SK-N-MC (cell line): Measurements from ENCODE around the gene RELN.

Experiments
- DNase-seq: peaks from one replicate; pipeline ENCODE4 v3.0.0-alpha.2; 2011; ENCODE audit warnings: low read depth, low spot score
- H3K27ac ChIP-seq: fragments of 200-600 bp; sonication (generic); 2 replicates; pipeline ENCODE4 v1.5.1; 2016; ENCODE audit warnings: mixed run types
- H3K36me3 ChIP-seq: fragments of 200-600 bp; sonication (generic); 2 replicates; pipeline ENCODE4 v1.6.1; 2017; ENCODE audit warnings: antibody characterized with exemption, low read length, mixed read lengths; ENCODE audit not compliant: insufficient read depth
- H3K4me3 ChIP-seq: fragments of 200-600 bp; sonication (generic); 2 replicates; pipeline ENCODE4 v1.5.1; 2016
- H3K9ac ChIP-seq: fragments of 200-600 bp; sonication (generic); 2 replicates; pipeline ENCODE4 v1.8.0; 2017; ENCODE audit warnings: mixed run types, mixed read lengths; ENCODE audit not compliant: insufficient read length
- H3K9me3 ChIP-seq: fragments of 200-600 bp; sonication (generic); 2 replicates; pipeline ENCODE4 v1.6.1; 2017; ENCODE audit warnings: low read depth, mild to moderate bottlenecking, antibody characterized with exemption, low read length, moderate library complexity, mixed read lengths
- EZH2 ChIP-seq: fragments of 200-600 bp; sonication (generic); IDR thresholded peaks from one replicate; pipeline ENCODE4 v1.6.1; 2017; ENCODE audit warnings: antibody characterized with exemption
- FOXP2 ChIP-seq: optimal IDR thresholded peaks from 2 replicates; pipeline ENCODE3; 2011; ENCODE audit warnings: mild to moderate bottlenecking, moderate library complexity; ENCODE audit not compliant: insufficient read depth; ENCODE audit errors: extremely low read length, control extremely low read depth
- POLR2AphosphoS5 ChIP-seq: IDR thresholded peaks from 2 replicates; pipeline ENCODE4 v1.6.1; 2012; ENCODE audit warnings: mild to moderate bottlenecking, low read depth, low read length, borderline replicate concordance

Gene RELN

GRCh38 chr7:103598326-103598905, 391.0 kb downstream of the RELN start:
- TF ChIP-seq POLR2AphosphoS5 (no peak), EZH2 (no peak), FOXP2 (no peak)
- DNase-seq, result no peak
- Histone ChIP-seq H3K9ac (no peak overlapping the region), H3K4me3 (no peak overlapping the region), H3K27ac (no peak overlapping the region), H3K9me3 (no peaks in the 10 kb centered on the region), H3K36me3 (no peaks in the 10 kb centered on the region)

- H3K36me3 ChIP-seq, result no peaks in the 10 kb centered on the region
Measured at GRCh38 chr7:103597606-103598005, 391.9 kb downstream of the RELN start.

GRCh38 chr7:103594186-103594585, 395.3 kb downstream of the RELN start:
- H3K27ac ChIP-seq, result no peak overlapping the region

More at GRCh38 chr7:103597606-103598005, 391.9 kb downstream of the RELN start:
- Histone ChIP-seq H3K27ac (no peak overlapping the region), H3K4me3 (no peak overlapping the region), H3K9me3 (no peaks in the 10 kb centered on the region), H3K9ac (no peak overlapping the region)
- no peak for DNase-seq
- TF ChIP-seq EZH2 (no peak), POLR2AphosphoS5 (no peak), FOXP2 (no peak)

DNA sequence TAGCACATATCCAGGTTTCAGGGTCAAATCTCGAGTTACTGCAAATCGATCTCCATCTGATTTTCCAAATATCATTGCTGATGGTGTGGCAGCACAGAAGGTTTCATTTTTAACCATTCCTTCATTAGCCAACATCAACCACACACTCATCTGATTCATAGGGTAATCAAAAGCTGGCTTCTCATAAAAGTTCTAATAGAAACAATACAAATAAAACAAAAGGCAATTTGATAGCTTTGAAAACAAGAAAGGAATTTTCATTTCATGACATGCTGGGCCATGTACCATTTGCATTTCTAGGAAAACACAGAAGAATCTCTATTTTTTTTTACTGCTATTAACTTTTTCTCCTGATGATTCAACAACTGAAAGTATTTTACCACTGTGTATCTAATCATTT, 395.8 kb downstream of the RELN start:
- TF ChIP-seq EZH2 (no peak), FOXP2 (no peak), POLR2AphosphoS5 (no peak)
- no peak overlapping the region for H3K4me3 ChIP-seq
- no peaks in the 10 kb centered on the region for H3K36me3 ChIP-seq
- no peak overlapping the region for H3K9ac ChIP-seq
- no peak overlapping the region for H3K27ac ChIP-seq
- H3K9me3 ChIP-seq, result no peaks in the 10 kb centered on the region
- no peak for DNase-seq

More at GRCh38 chr7:103594186-103594585, 395.3 kb downstream of the RELN start:
- DNase-seq, result no peak
- Histone ChIP-seq H3K36me3 (no peaks in the 10 kb centered on the region), H3K9me3 (no peaks in the 10 kb centered on the region), H3K9ac (no peak overlapping the region), H3K4me3 (no peak overlapping the region)
- TF ChIP-seq EZH2 (no peak), POLR2AphosphoS5 (no peak), FOXP2 (no peak)

- Histone ChIP-seq H3K9me3 (no peaks in the 10 kb centered on the region), H3K36me3 (no peaks in the 10 kb centered on the region), H3K4me3 (no peak overlapping the region), H3K9ac (no peak overlapping the region), H3K27ac (no peak overlapping the region)
- TF ChIP-seq EZH2 (no peak), POLR2AphosphoS5 (no peak), FOXP2 (no peak)
- no peak for DNase-seq
Measured at GRCh38 chr7:103592844-103593243, 396.6 kb downstream of the RELN start.

DNA sequence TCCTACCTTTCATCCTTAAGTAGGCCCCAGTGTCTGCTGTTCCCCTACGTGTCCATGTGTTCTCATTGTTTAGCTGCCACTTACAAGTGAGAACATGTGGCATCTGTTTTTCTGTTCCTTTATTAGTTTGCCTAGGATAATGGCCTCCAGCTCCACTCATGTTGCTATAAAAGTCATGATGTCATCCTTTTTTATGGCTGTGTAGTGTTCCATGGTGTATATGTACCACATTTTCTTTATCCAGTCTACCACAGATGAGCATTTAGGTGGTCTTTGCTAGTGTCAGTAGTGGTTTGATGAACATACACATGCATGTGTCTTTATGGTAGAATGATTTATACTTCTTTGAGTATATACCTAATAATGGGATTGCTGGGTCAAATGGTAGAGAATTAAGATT, 397.3 kb downstream of the RELN start:
- TF ChIP-seq EZH2 (no peak), FOXP2 (no peak), POLR2AphosphoS5 (no peak)
- H3K36me3 ChIP-seq, result no peaks in the 10 kb centered on the region
- H3K9ac ChIP-seq, result no peak overlapping the region
- no peaks in the 10 kb centered on the region for H3K9me3 ChIP-seq
- H3K4me3 ChIP-seq, result no peak overlapping the region
- DNase-seq, result no peak
- no peak overlapping the region for H3K27ac ChIP-seq

- no peak overlapping the region for H3K27ac ChIP-seq
- no peaks in the 10 kb centered on the region for H3K36me3 ChIP-seq
- TF ChIP-seq POLR2AphosphoS5 (no peak), FOXP2 (no peak), EZH2 (no peak)
- H3K9ac ChIP-seq, result no peak overlapping the region
- DNase-seq, result no peak
- no peak overlapping the region for H3K4me3 ChIP-seq
- H3K9me3 ChIP-seq, result no peaks in the 10 kb centered on the region
Measured at GRCh38 chr7:103580031-103580430, 409.4 kb downstream of the RELN start.

GRCh38 chr7:103577059-103577458, 412.4 kb downstream of the RELN start:
- no peak for DNase-seq
- TF ChIP-seq POLR2AphosphoS5 (no peak), FOXP2 (no peak), EZH2 (no peak)
- no peaks in the 10 kb centered on the region for H3K9me3 ChIP-seq
- no peak overlapping the region for H3K27ac ChIP-seq
- no peak overlapping the region for H3K9ac ChIP-seq
- no peak overlapping the region for H3K4me3 ChIP-seq
- no peaks in the 10 kb centered on the region for H3K36me3 ChIP-seq

GRCh38 chr7:103576641-103577040, 412.8 kb downstream of the RELN start:
- no peak overlapping the region for H3K9ac ChIP-seq
- no peak overlapping the region for H3K27ac ChIP-seq
- H3K36me3 ChIP-seq, result no peaks in the 10 kb centered on the region
- no peaks in the 10 kb centered on the region for H3K9me3 ChIP-seq
- TF ChIP-seq POLR2AphosphoS5 (no peak), FOXP2 (no peak), EZH2 (no peak)
- no peak overlapping the region for H3K4me3 ChIP-seq
- DNase-seq, result no peak
